ENCODE measurements around the gene ARHGAP23.

ARHGAP23 gene, protein sequence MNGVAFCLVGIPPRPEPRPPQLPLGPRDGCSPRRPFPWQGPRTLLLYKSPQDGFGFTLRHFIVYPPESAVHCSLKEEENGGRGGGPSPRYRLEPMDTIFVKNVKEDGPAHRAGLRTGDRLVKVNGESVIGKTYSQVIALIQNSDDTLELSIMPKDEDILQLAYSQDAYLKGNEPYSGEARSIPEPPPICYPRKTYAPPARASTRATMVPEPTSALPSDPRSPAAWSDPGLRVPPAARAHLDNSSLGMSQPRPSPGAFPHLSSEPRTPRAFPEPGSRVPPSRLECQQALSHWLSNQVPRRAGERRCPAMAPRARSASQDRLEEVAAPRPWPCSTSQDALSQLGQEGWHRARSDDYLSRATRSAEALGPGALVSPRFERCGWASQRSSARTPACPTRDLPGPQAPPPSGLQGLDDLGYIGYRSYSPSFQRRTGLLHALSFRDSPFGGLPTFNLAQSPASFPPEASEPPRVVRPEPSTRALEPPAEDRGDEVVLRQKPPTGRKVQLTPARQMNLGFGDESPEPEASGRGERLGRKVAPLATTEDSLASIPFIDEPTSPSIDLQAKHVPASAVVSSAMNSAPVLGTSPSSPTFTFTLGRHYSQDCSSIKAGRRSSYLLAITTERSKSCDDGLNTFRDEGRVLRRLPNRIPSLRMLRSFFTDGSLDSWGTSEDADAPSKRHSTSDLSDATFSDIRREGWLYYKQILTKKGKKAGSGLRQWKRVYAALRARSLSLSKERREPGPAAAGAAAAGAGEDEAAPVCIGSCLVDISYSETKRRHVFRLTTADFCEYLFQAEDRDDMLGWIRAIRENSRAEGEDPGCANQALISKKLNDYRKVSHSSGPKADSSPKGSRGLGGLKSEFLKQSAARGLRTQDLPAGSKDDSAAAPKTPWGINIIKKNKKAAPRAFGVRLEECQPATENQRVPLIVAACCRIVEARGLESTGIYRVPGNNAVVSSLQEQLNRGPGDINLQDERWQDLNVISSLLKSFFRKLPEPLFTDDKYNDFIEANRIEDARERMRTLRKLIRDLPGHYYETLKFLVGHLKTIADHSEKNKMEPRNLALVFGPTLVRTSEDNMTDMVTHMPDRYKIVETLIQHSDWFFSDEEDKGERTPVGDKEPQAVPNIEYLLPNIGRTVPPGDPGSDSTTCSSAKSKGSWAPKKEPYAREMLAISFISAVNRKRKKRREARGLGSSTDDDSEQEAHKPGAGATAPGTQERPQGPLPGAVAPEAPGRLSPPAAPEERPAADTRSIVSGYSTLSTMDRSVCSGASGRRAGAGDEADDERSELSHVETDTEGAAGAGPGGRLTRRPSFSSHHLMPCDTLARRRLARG (N-terminal part only)

DNA sequence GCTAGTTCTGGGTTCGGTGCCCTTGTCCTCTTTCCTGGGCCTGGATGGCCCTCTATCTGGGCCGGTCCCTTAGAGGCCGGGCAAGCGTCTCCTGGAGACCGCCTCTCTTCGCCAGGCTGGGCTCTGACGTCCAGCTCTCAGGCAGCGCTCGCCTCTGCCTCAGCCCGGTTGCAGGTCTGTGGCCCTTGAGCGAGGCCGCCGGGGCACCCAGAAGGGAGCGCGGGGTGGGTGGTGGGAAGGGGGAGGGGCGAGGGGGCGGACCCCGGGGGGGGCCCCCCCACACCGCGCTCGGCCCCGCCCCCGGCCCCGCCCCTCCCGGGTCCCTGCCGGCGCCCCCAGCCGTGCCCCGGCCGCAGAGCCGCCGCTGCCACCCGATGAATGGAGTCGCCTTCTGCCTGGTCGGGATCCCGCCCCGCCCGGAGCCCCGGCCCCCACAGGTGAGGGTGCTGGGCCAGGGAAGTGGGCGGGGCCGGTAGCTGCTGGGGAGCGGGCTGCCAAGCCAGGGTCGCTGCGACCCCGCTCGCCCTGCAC lies at the start of gene ARHGAP23:
TSS of gene ARHGAP23 (plus strand) at position 353 of the 531 bp plus-strand sequence. CDS start at position 375, 22 bp downstream.
- DNase-seq = peak in 52 of 56 donors; percentile 33 to 90 (median 68)

DNA sequence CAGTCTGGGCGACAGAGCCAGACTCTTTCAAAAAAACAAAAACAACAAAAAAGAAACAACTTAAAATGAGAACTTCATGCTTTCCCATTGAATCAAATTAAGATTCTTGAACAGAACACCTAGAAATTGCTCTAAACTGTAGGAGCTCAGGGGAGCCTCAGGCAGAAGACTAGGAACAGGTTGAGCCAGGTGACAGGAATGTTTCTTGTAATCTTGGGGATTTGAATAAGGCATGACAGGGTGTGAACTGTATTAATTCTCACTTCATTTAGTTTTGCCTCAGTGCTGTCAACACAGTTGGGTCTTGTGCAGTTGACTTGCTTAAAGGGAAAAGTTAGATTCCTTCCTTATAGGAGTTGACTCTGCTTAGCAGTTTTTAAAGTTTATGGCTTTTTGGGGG lies 48.8 kb upstream of the ARHGAP23 start:
- no peak for DNase-seq

DNA sequence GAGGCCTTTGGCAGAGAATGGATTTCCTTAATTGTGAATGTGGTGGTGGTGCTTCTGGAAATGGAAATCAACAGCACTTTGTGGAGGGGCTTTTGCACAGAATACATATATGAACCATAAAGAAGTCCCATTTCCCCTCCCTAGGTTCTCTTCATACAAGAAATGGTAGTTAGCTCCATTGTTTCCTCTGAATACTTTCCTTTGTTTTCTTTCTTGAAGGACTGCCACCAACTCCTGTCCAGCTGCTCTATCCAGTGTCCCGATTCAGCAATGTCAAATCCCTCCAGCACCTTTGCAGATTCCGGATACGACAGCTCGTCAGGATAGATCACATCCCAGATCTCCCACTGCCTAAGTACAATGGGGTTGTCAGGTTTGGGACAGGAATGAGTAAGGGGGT lies 33.2 kb upstream of the ARHGAP23 start:
- DNase-seq = no peak

DNA sequence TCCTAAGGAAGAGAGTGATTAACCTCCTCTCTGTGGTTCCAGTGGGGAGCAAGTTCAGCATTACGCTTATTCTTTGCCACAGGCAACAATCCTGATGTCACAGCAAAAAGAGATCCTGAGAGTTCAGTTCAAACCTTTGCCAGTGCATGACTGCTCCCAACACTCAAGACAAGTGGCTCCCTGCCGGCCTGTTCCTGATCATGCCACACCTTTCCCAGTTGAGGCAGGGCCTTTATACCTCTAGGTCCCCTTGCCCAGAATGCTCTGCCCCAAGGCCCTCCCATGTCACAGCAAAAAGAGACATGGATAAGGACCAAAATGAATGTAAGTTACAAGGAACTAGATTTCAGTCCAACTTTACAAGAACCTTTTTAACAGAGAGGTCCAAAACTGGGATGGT lies 31.0 kb upstream of the ARHGAP23 start:
- DNase-seq = no peak

DNA sequence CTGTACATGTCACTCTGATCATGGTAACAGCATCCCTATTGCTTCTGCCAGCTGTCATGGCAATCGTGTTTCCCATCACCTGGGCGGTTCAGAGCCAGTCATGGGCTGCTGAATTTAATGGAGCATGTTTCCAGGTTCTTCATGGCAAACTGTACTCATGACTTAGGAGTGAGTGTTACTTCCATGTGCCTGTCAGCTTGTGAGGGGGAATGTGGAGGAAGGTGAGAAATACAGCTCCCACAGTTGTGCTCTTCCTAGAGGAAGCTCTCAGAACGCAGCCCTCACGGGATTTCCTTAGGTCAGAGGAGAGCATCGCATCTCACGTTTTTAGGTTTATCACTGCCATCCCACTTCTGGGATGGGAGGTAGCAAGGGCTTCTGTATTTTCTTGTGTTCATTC lies 28.0 kb upstream of the ARHGAP23 start:
- peak in 3 of 56 donors; percentile 2 to 9 (median 2) for DNase-seq

DNA sequence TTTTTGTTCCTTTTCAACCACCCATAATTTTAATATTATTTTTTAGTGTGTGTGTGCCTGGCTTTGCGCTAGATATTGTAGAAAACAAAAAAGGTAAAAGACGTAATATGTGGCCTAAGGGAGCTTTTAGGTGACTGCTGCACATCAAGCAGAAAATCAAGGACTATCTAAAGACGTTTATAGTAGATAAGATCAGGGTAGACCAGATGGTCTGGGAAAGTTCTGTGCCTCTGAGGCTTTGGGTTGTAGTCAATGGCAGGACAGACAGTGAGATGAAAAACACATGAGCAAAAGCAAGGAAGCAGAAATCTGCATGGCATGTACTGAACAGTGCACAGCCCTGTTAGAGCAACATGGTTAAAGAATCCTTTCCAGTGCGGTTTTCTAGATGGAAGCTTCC lies 26.8 kb upstream of the ARHGAP23 start:
- DNase-seq = no peak

DNA sequence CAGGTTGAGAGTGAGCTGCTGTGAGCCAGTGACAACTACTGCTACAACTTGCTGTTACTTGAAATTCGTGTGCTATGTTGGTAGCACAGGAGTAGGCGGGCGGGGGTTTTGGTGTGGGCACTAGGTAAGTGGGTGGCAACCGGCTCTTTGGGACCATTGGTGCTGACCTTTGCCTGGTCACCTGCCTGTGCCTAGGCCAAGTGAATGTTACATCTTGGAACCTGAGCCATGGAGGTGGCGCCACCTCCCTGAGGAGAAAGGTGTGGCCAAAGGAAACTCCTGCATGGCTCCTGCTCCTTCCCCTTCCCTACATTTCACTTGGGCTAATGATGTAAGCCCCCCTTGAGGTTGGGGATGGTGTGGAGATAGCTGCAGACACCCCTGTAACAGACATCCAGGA lies 25.4 kb upstream of the ARHGAP23 start:
- DNase-seq = no peak

DNA sequence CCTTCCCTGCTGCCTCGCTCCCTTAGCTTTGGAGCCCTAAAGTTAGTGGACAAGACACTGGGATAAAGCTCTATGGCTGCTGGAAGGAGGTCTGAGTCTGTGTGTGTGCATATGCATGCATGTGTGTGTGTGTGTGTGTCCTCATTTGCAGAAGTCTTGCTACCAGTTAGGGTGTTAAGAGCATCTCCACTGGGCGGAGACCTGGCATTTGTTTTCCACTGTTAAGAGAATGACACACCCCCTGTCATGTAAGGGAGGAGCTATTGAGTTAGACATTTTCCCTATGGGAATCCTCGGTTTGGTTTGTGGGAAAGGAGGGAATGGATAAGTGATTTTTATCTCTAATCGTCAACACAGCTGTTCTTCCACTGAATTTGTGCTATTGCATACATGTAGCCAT lies 24.8 kb upstream of the ARHGAP23 start:
- no peak for DNase-seq

DNA sequence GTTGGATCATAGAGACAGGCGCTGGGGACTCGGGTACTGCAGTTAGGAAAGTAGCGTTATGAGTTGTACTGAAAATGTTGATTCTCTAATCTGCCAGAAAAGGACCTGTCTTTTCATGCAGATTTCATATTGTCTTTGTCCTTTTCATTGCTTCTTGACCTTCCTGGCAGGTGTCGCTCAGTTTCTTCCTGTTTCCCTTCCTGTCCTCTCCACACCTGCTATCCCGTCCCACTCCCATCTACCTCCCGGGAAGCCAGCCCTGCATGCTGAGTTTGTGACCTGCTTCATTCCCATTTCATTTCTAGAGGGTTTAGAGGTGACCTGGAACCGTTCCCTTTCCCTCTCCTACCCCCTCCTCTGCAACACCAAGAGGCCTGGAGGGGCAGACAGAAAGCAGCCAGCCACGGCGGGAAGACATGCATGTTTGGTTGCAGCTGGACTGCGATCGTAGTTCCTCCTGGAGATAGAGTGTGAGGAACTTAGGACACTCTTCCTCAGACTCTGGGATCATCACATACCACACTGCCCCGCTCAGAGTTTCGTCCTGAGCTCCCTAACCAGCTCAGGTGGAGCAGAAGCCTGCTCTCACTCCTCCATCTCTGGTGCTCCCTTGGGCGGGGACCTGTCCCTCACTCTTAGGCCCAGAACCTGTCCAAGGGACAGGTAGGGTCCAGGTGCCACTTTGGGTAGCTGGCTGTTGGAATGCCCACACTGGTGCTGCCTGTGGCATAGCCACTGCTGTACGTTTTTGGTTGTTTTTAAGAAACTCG lies 23.9 kb upstream of the ARHGAP23 start:
- DNase-seq = no peak

DNA sequence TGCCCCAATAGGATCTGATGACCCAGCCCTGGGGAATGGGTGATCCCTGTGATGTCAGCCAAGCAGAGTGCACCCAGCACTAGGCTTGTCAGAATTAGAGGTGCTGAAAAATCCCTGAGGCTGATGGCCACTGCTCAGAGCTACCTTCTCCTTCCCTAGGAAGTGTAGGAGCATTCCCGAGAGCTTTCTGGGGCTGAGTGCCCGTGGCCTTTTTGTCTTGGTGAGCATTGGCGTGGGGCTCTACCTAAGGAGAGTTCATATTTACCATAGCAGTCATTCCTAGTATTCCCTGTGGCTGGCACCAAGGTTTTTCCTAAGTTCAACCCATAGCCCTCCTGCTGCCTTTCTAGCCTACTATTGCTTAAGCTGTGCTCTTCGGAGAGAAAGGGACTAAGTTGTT lies 22.6 kb upstream of the ARHGAP23 start:
- no peak for DNase-seq

DNA sequence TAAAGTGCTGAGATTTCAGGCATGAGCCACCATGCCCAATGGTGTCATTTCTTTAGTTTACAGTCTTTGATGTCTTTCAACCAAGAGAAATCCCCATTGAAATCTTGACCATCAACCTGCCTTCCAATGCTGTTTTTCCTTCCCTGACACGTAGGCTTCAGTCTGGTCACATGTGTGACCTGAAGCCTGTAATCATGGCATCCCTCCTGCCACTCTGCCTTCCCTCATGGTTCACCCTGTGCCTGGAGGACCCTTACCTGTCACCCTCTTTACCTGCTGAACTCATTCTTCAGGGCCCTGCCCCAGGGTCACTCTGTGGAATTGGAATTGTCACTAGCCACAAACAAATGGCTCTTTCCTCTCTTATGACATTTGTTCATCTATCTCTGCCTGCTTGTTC lies 18.1 kb upstream of the ARHGAP23 start:
- no peak for DNase-seq

DNA sequence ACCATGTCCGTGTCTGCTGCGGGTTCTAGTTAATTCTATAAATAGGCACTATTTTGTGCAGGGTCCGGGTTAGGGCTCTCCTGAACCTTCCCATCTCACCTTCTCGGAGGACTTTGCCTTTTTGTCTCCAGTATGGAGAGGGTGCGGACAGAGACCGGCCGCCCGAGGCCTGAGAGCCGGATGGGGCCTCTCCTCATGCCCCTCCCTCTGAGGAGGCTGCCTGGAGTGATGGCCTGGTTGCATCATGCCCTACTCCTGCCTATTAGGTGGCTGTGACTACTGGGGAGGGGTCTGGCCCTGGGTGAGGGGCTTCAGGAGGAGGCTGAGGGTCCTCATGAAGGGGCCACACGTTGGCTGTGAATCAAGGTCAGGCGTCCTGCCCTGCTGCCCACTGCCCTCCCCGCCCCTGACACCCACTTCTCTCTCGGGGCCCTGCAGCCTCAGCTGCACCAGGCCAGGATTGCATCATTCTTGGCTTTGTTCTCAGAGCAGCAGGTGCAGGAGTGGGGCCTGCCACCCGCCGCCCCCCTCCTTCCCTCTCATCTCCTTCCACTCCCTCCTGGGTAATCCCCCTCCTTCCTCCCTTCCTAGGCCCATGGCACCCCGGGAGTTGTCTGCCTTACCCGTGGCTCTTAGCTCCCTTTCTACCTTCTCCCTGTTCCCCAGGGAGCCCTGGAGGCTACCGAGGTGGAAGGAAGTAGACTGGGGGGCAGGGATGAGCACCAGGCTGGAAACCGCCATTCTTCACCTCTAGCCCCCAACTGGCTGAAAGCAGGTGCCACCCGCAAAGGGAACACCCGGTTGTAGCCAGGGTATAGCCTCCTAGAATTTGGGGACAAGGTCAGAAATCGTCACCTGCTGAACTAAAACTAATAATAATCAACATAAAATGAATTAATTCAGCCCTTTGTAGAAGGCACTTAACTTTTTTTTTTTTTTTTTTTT lies 12.7 kb upstream of the ARHGAP23 start:
- peak in 12 of 56 donors; percentile 23 to 76 (median 38) for DNase-seq

DNA sequence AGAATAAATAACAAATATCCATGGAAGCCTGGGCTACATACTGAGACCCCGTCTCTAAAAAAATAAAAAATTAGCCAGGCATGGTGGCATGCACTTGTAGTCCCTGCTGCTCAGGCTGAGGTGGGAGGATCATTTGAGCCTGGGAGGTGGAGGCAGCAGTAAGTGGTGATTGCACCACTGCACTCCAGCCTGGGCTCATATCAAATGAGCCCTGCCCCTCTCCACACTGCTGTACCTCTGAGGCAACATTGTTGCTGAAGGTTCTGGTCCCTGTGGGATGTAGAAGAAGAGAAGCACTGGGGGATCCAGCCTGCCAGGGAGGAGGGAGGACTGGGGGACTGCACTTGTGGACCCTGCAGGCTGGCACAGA lies 11.4 kb upstream of the ARHGAP23 start:
- DNase-seq = no peak

DNA sequence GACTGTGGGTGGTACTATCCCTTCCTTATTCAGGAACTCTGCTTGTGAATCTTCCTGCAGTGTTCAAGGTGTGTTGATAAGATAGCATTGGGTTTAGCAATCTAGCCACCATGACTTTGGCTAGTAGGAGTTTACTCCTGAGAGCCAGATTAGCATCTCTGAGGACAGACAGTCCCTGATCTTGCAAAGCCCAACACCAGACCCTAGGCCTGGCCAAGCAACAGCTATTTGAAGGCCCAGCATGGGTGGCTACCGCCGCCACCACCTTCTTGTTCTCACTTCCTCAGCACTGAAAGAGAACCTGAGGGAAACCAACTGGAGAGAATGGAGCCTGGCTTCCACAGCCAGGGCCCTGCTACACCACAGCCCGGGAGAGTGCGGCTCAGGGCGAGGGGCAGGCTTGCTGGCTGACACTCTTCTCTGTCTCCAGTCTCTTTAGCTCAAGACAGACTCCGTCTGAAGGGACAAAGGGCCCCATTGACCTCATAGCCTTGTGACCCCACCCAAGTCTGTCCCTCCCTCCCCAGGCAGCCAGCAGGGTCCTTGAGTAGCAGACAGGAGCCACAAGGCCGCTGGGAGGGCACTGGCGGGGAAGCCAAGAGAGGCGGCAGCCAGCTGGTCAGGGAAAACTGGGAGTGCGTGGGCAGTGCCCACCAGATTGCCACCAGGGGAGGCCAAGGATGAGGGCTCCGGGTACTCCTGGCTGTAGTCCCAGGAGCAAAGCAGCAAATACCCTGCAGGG lies 10.9 kb upstream of the ARHGAP23 start:
- DNase-seq = peak in 2 of 56 donors; percentile 51 to 56

DNA sequence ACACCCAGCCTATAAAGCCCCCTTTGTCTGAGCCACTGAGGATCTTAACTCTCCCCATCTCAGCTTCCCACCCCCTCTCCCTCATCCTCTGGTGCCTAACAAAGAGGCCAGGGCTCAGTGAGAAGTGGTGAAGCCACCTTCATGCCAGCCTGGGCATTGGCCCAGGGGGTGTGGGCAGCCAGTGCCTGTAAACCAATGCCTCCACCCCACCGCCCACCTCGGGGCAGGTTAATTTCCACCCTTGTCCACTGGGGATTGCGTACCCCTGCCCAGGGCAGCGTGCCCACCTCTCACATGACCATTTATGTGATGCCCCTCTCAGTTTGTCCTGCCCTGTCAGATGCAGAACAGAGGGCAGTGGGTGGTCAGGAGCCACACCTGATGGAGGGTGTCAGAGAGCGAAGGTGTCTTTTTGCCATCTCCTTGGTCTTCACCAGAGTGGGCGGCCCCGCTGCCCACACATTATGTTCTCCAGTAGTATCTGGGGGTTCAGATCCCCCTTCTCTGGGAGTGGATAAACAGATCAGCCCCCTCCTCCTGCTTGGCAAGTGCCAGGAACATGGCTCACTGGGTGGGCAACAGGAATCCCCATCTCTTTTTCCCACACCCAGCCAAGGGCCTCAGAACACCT lies 10.1 kb upstream of the ARHGAP23 start:
- DNase-seq = peak in 3 of 56 donors; percentile 31 to 56 (median 51)

DNA sequence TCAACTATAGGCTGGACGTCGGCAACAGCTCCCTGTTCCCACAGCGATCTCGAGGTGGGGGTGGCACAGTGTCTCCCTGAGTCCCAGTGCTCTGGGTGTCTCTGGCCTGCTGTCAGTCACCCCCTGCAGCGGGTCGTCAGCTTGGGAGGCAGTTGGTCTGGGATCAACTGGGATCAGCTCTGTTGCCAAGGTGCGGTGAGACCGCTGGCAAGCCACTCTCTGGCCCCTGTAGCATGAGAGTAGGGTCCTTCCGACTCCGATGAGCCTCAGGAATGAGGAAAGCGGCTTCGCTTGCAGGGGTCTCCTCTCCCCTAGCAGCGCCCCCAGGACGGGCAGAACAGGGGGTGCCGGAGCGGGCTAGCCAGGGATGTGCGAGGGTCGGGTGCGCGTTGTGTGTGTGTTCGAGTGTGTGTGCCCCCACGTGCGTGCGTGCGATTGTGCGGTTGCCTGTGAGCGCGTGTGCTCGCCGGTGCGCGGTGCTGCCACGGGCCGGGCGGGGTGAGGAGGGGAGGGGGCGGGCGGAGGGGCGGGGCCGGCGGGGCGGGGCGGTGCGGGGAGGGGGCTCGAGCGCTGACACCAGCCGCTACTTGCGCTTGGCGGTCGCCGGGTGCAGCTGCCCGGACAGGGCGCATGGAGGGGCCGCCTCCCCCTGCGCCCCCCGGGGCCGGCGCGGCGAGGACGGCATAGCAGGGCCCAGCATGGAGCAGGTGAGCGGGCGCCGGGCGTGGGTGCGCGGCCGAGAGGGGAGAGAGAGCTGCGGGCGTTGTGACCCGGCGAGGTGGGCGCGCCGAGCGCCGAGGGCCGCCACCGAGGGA lies 9.4 kb upstream of the ARHGAP23 start:
- peak in 4 of 56 donors; percentile 25 to 57 (median 32) for DNase-seq

DNA sequence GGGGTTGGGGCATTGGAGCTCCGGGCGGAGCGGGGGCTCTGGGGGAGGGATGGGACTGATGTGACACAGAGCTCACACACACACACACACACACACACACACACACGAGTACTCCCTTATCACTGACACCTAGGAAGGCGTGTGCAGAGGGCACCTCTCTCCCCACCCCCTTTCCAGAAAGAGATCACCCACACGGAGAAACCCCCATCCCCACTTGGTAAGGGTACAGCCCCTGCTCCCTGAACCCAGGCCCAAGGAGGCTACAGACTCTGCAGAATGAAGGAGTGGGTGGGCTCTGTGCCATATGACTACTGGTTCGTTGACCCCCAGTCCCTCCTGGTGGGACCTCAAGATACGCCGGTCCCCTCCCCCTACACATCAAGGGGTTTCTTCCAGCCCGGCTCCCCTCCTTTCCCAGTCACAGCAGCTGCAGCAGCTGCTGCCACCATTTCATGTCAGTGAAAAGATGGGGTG lies 8.7 kb upstream of the ARHGAP23 start:
- no peak for DNase-seq
